ENCODE results near the gene DKK3.

DNA sequence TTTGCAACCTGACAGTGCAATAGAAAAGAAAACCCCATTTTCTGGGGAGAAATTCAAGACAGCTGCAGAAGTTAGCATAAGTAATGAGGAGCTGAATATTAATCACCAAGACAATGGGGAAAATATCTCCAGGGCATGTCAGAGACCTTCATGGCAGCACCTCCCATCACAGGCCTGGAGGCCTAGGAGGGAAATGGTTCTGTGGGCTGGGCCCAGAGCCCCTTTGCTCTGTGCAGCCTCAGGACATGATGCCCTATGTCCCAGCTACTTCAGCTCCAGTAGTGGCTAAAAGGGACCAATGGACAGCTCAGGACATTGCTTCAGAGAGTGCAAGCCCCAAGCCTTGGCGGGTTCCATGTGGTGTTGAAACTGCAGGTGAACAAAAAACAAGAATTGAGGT lies 14.6 kb upstream of the DKK3 start:
- no peak for TF ChIP-seq SCMH1 (CRISPR knock-in tag; IDR thresholded peaks at IDR 0.05; ENCODE audit: borderline replicate concordance)
- TF ChIP-seq, protein P1, sequence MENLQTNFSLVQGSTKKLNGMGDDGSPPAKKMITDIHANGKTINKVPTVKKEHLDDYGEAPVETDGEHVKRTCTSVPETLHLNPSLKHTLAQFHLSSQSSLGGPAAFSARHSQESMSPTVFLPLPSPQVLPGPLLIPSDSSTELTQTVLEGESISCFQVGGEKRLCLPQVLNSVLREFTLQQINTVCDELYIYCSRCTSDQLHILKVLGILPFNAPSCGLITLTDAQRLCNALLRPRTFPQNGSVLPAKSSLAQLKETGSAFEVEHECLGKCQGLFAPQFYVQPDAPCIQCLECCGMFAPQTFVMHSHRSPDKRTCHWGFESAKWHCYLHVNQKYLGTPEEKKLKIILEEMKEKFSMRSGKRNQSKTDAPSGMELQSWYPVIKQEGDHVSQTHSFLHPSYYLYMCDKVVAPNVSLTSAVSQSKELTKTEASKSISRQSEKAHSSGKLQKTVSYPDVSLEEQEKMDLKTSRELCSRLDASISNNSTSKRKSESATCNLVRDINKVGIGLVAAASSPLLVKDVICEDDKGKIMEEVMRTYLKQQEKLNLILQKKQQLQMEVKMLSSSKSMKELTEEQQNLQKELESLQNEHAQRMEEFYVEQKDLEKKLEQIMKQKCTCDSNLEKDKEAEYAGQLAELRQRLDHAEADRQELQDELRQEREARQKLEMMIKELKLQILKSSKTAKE (CRISPR knock-in tag; IDR thresholded peaks at IDR 0.05; ENCODE audit: borderline replicate concordance) = no peak
- no peak for TF ChIP-seq TAF1 (CRISPR knock-in tag; IDR thresholded peaks at IDR 0.05)
- no peak for TF ChIP-seq RFX5 (IDR thresholded peaks at IDR 0.05; ENCODE audit: low read depth, low read length)
- TF ChIP-seq POLR2A (IDR thresholded peaks at IDR 0.05; ENCODE audit: insufficient read depth in 1 of 2, low read depth in 2 of 2, low read length in 2 of 2) = no peak
- TF ChIP-seq NFRKB (IDR thresholded peaks at IDR 0.05) = no peak
- no peak for TF ChIP-seq GTF3A (CRISPR knock-in tag; conservative IDR thresholded peaks at IDR 0.05)
- TF ChIP-seq, protein P2, sequence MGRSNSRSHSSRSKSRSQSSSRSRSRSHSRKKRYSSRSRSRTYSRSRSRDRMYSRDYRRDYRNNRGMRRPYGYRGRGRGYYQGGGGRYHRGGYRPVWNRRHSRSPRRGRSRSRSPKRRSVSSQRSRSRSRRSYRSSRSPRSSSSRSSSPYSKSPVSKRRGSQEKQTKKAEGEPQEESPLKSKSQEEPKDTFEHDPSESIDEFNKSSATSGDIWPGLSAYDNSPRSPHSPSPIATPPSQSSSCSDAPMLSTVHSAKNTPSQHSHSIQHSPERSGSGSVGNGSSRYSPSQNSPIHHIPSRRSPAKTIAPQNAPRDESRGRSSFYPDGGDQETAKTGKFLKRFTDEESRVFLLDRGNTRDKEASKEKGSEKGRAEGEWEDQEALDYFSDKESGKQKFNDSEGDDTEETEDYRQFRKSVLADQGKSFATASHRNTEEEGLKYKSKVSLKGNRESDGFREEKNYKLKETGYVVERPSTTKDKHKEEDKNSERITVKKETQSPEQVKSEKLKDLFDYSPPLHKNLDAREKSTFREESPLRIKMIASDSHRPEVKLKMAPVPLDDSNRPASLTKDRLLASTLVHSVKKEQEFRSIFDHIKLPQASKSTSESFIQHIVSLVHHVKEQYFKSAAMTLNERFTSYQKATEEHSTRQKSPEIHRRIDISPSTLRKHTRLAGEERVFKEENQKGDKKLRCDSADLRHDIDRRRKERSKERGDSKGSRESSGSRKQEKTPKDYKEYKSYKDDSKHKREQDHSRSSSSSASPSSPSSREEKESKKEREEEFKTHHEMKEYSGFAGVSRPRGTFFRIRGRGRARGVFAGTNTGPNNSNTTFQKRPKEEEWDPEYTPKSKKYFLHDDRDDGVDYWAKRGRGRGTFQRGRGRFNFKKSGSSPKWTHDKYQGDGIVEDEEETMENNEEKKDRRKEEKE (IDR thresholded peaks at IDR 0.05) = no peak
- TF ChIP-seq, protein P3, sequence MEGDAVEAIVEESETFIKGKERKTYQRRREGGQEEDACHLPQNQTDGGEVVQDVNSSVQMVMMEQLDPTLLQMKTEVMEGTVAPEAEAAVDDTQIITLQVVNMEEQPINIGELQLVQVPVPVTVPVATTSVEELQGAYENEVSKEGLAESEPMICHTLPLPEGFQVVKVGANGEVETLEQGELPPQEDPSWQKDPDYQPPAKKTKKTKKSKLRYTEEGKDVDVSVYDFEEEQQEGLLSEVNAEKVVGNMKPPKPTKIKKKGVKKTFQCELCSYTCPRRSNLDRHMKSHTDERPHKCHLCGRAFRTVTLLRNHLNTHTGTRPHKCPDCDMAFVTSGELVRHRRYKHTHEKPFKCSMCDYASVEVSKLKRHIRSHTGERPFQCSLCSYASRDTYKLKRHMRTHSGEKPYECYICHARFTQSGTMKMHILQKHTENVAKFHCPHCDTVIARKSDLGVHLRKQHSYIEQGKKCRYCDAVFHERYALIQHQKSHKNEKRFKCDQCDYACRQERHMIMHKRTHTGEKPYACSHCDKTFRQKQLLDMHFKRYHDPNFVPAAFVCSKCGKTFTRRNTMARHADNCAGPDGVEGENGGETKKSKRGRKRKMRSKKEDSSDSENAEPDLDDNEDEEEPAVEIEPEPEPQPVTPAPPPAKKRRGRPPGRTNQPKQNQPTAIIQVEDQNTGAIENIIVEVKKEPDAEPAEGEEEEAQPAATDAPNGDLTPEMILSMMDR (CRISPR knock-in tag; IDR thresholded peaks at IDR 0.05) = no peak
- no peak for TF ChIP-seq ZNF878 (CRISPR knock-in tag; IDR thresholded peaks at IDR 0.05)
- TF ChIP-seq, protein P4, sequence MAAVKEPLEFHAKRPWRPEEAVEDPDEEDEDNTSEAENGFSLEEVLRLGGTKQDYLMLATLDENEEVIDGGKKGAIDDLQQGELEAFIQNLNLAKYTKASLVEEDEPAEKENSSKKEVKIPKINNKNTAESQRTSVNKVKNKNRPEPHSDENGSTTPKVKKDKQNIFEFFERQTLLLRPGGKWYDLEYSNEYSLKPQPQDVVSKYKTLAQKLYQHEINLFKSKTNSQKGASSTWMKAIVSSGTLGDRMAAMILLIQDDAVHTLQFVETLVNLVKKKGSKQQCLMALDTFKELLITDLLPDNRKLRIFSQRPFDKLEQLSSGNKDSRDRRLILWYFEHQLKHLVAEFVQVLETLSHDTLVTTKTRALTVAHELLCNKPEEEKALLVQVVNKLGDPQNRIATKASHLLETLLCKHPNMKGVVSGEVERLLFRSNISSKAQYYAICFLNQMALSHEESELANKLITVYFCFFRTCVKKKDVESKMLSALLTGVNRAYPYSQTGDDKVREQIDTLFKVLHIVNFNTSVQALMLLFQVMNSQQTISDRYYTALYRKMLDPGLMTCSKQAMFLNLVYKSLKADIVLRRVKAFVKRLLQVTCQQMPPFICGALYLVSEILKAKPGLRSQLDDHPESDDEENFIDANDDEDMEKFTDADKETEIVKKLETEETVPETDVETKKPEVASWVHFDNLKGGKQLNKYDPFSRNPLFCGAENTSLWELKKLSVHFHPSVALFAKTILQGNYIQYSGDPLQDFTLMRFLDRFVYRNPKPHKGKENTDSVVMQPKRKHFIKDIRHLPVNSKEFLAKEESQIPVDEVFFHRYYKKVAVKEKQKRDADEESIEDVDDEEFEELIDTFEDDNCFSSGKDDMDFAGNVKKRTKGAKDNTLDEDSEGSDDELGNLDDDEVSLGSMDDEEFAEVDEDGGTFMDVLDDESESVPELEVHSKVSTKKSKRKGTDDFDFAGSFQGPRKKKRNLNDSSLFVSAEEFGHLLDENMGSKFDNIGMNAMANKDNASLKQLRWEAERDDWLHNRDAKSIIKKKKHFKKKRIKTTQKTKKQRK (IDR thresholded peaks at IDR 0.05; ENCODE audit: low read length) = no peak

All from HepG2 (cell line).